H9 (cell line): ENCODE data around the gene ZFAND3. TPM values are rescaled to one million over a fixed set of nuclear protein-coding genes. Genes with fewer than 3 reads are reported as not detected.
A peak's percentile ranks its signal among the peaks of the same experiment; 100 is the strongest.

Experiments used
- DNase-seq: peaks from one replicate; pipeline ENCODE4 v3.0.0-alpha.2; 2017
- H2AFZ ChIP-seq: one replicate; pipeline ENCODE4 v1.6.1; 2013; ENCODE audit warnings: mild to moderate bottlenecking, low read length, control low read depth, moderate library complexity
- H2AK5ac ChIP-seq: 2 replicates; pipeline ENCODE4 v1.6.1; 2013; ENCODE audit warnings: low read length, control low read depth, mixed read lengths; ENCODE audit not compliant: insufficient read length
- H2BK120ac ChIP-seq: one replicate; pipeline ENCODE4 v1.6.1; 2013; ENCODE audit warnings: low read depth, mild to moderate bottlenecking, low read length, control low read depth, inconsistent platforms; ENCODE audit not compliant: poor library complexity, severe bottlenecking
- H2BK12ac ChIP-seq: 2 replicates; pipeline ENCODE4 v1.6.1; 2013; ENCODE audit warnings: low read length, control low read depth, mixed read lengths, low read depth; ENCODE audit not compliant: insufficient read length
- H2BK15ac ChIP-seq: 2 replicates; pipeline ENCODE4 v1.6.1; 2013; ENCODE audit warnings: low read depth, low read length, control low read depth
- H2BK20ac ChIP-seq: one replicate; pipeline ENCODE4 v1.6.1; 2013; ENCODE audit warnings: low read depth, mild to moderate bottlenecking, low read length, control low read depth, inconsistent platforms; ENCODE audit not compliant: poor library complexity, severe bottlenecking
- H2BK5ac ChIP-seq: 2 replicates; pipeline ENCODE4 v1.6.1; 2013; ENCODE audit warnings: low read length, control low read depth, mixed read lengths; ENCODE audit not compliant: insufficient read length
- H3K14ac ChIP-seq: 2 replicates; pipeline ENCODE4 v1.6.1; 2013; ENCODE audit warnings: low read length, control low read depth; ENCODE audit not compliant: insufficient read depth
- H3K18ac ChIP-seq: 2 replicates; pipeline ENCODE4 v1.6.1; 2013; ENCODE audit warnings: low read depth, mild to moderate bottlenecking, mixed read lengths, low read length, control low read depth; ENCODE audit not compliant: insufficient read length
- H3K23ac ChIP-seq: 2 replicates; pipeline ENCODE4 v1.6.1; 2013; ENCODE audit warnings: low read length, control low read depth, mixed read lengths, low read depth; ENCODE audit not compliant: insufficient read length
- H3K23me2 ChIP-seq: 2 replicates; pipeline ENCODE4 v1.6.1; 2013; ENCODE audit warnings: low read depth, mild to moderate bottlenecking, mixed read lengths, low read length, control low read depth; ENCODE audit not compliant: insufficient read length, poor library complexity, severe bottlenecking
- H3K27ac ChIP-seq: 2 replicates; pipeline ENCODE4 v1.5.1; 2013; ENCODE audit warnings: low read length, control low read depth, mixed read lengths, low read depth; ENCODE audit not compliant: insufficient read length
- H3K27me3 ChIP-seq: 2 replicates; pipeline ENCODE4 v1.6.1; 2013; ENCODE audit warnings: low read length, control low read depth, inconsistent platforms; ENCODE audit not compliant: insufficient read depth
- H3K4ac ChIP-seq: 2 replicates; pipeline ENCODE4 v1.6.1; 2013; ENCODE audit warnings: low read depth, mild to moderate bottlenecking, control low read depth, inconsistent platforms, low read length, moderate library complexity
- H3K4me1 ChIP-seq: 2 replicates; pipeline ENCODE4 v1.6.1; 2013; ENCODE audit warnings: low read length, control low read depth, inconsistent platforms; ENCODE audit not compliant: insufficient read depth
- H3K4me2 ChIP-seq: 2 replicates; pipeline ENCODE4 v1.6.1; 2013; ENCODE audit warnings: low read length, control low read depth, mixed read lengths; ENCODE audit not compliant: insufficient read length, insufficient read depth
- H3K56ac ChIP-seq: 2 replicates; pipeline ENCODE4 v1.6.1; 2013; ENCODE audit warnings: low read depth, mild to moderate bottlenecking, mixed read lengths, low read length, control low read depth; ENCODE audit not compliant: insufficient read length
- H3K79me1 ChIP-seq: 2 replicates; pipeline ENCODE4 v1.6.1; 2013; ENCODE audit warnings: low read depth, mild to moderate bottlenecking, moderate library complexity, low read length, control low read depth, inconsistent platforms; ENCODE audit not compliant: insufficient read depth, poor library complexity, severe bottlenecking
- H3K79me2 ChIP-seq: 2 replicates; pipeline ENCODE4 v1.6.1; 2013; ENCODE audit warnings: low read length, control low read depth, inconsistent platforms; ENCODE audit not compliant: insufficient read depth
- H3K9ac ChIP-seq: 2 replicates; pipeline ENCODE4 v1.6.1; 2013; ENCODE audit warnings: low read length, control low read depth, mixed read lengths; ENCODE audit not compliant: insufficient read length; ENCODE audit errors: extremely low read depth
- H3K9me3 ChIP-seq: one replicate; pipeline ENCODE4 v1.6.1; 2013; ENCODE audit warnings: low read depth, low read length, inconsistent platforms; ENCODE audit not compliant: control insufficient read depth
- H3T11ph ChIP-seq: one replicate; pipeline ENCODE4 v1.6.1; 2013; ENCODE audit warnings: mild to moderate bottlenecking, low read length, control low read depth, inconsistent platforms
- H4K20me1 ChIP-seq: one replicate; pipeline ENCODE4 v1.6.1; 2013; ENCODE audit not compliant: control insufficient read depth, insufficient read length, insufficient read depth
- H4K5ac ChIP-seq: 2 replicates; pipeline ENCODE4 v1.6.1; 2013; ENCODE audit warnings: low read depth, mild to moderate bottlenecking, mixed read lengths, low read length, control low read depth; ENCODE audit not compliant: insufficient read length
- H4K8ac ChIP-seq: replicated peaks from 2 replicates; pipeline ENCODE4 v1.6.1; 2013; ENCODE audit warnings: low read length, control low read depth, mixed read lengths, low read depth; ENCODE audit not compliant: insufficient read length
- H4K91ac ChIP-seq: 2 replicates; pipeline ENCODE4 v1.6.1; 2013; ENCODE audit warnings: low read depth, mild to moderate bottlenecking, moderate library complexity, mixed read lengths, low read length, control low read depth; ENCODE audit not compliant: insufficient read length
- H3K27ac Mint-ChIP-seq, 3 experiments: 2 replicates in 2 of 3; 3 replicates in 1 of 3; pipeline ENCODE4 v1.8.0; 2020 to 2021; ENCODE audit warnings: mixed read lengths in 3 of 3, mild to moderate bottlenecking in 1 of 3, moderate library complexity in 1 of 3
- H3K27me3 Mint-ChIP-seq: 2 replicates; pipeline ENCODE4 v1.8.0; 2021; ENCODE audit warnings: low read depth, mild to moderate bottlenecking, moderate library complexity, mixed read lengths
- H3K36me3 Mint-ChIP-seq, 3 experiments: 2 replicates in 2 of 3; 3 replicates in 1 of 3; pipeline ENCODE4 v1.8.0; 2020 to 2021; ENCODE audit warnings: low read depth in 3 of 3, mixed read lengths in 3 of 3; ENCODE audit not compliant: insufficient read depth in 1 of 3
- H3K4me1 Mint-ChIP-seq, 2 experiments: 2 replicates each; pipeline ENCODE4 v1.8.0; 2020; ENCODE audit warnings: mixed read lengths in 2 of 2
- H3K4me3 Mint-ChIP-seq, 2 experiments: 2 replicates in 1 of 2; 3 replicates in 1 of 2; pipeline ENCODE4 v1.8.0; 2020 to 2021; ENCODE audit warnings: mild to moderate bottlenecking in 2 of 2, mixed read lengths in 2 of 2, moderate library complexity in 1 of 2
- H3K9me3 Mint-ChIP-seq, 2 experiments: 2 replicates in 1 of 2; 3 replicates in 1 of 2; pipeline ENCODE4 v1.8.0; 2020; ENCODE audit warnings: mild to moderate bottlenecking in 2 of 2, mixed read lengths in 2 of 2, moderate library complexity in 1 of 2
- CTCF ChIP-seq: fragments of 200-600 bp; sonication (generic); conservative IDR thresholded peaks from 3 replicates; pipeline ENCODE4 v1.8.0; 2021; ENCODE audit warnings: antibody characterized with exemption, mild to moderate bottlenecking
- WGBS: extraction: QIAGEN DNeasy Blood & Tissue Kit; methylation state at CpG from one replicate; pipeline ENCODE4 v1.1.7; 2013; ENCODE audit warnings: missing lambda C conversion rate, low lambda C conversion rate, mixed read lengths; ENCODE audit not compliant: insufficient read length; ENCODE audit errors: extremely low coverage; 5-methylcytosine and 5-hydroxymethylcytosine counted together
- total RNA-seq: library from RNA; stranded (reverse); gene quantifications from 2 replicates; pipeline ENCODE4 v1.2.1, GENCODE V29; 2021

Gene ZFAND3
- total RNA-seq, 1 experiment from 2014 or later = 57.7 TPM

GRCh38 chr6:37785002-37785662 is 34.4 kb upstream of the ZFAND3 start:
- no peak overlapping the region for H2BK5ac ChIP-seq
- no peak overlapping the region for H2BK12ac ChIP-seq
- H2AFZ ChIP-seq = no peak overlapping the region
- H4K8ac ChIP-seq = no peak overlapping the region
- H3K4me3 Mint-ChIP-seq = peak overlapping the region in 1 of 2 experiments; percentile 83; a peak in 1 of 5 replicates
- H3K79me2 ChIP-seq = no peaks in the 10 kb centered on the region
- no peak overlapping the region for H4K91ac ChIP-seq
- TF ChIP-seq CTCF = no peak
- H3K9me3 ChIP-seq = no peaks in the 10 kb centered on the region
- H3K4me1 Mint-ChIP-seq = peaks cover 39 to 43% of the 10 kb centered on the region in 2 experiments
- no peak overlapping the region for H2BK15ac ChIP-seq
- peaks cover 16% of the 10 kb centered on the region for H3K23me2 ChIP-seq
- H3K23ac ChIP-seq = no peak overlapping the region
- no peak overlapping the region for H3K4ac ChIP-seq
- H2BK20ac ChIP-seq = no peak overlapping the region
- H3K36me3 Mint-ChIP-seq = no peaks in the 10 kb centered on the region; a peak in 1 of 7 replicates
- H2BK120ac ChIP-seq = no peak overlapping the region
- no peak overlapping the region for H2AK5ac ChIP-seq
- H3T11ph ChIP-seq = no peak overlapping the region
- no peak overlapping the region for H3K27ac ChIP-seq
- peak overlapping the region; percentile 83 for H3K4me2 ChIP-seq
- no peak overlapping the region for H4K5ac ChIP-seq
- peaks cover 2% of the 10 kb centered on the region; the same call in 1 of the 2 replicates for H3K27me3 ChIP-seq
- H3K27ac Mint-ChIP-seq = no peak overlapping the region; a peak in 1 of 7 replicates
- no CpG with 5 or more reads among the region's 13 CpGs for WGBS
- DNase-seq = peak; percentile 57
- no peaks in the 10 kb centered on the region; a peak in 1 of 5 replicates for H3K9me3 Mint-ChIP-seq
- H3K4me1 ChIP-seq = peaks cover 8% of the 10 kb centered on the region; the same call in 1 of the 2 replicates
- no peaks in the 10 kb centered on the region for H4K20me1 ChIP-seq
- H3K18ac ChIP-seq = no peak overlapping the region
- H3K14ac ChIP-seq = no peak overlapping the region
- peaks cover 61% of the 10 kb centered on the region for H3K27me3 Mint-ChIP-seq
- H3K9ac ChIP-seq = no peak overlapping the region
- H3K79me1 ChIP-seq = no peaks in the 10 kb centered on the region
- H3K56ac ChIP-seq = no peak overlapping the region
